Activated naive CD4-positive, alpha-beta T cell treated with anti-CD3 and anti-CD28 coated beads, Interleukin-2, amount 10 ng/mL, durations not matched to agents 5 hours and 36 hours (primary cell): ENCODE data around the gene MOSMO. TPM values are rescaled to one million over a fixed set of nuclear protein-coding genes. Genes with fewer than 3 reads are reported as not detected.

Experiments used
- total RNA-seq, 2 experiments: library from RNA; stranded (reverse); gene quantifications; one replicate each; pipeline ENCODE4 v1.2.3, GENCODE V29; 2021

MOSMO gene
- 10 to 100 TPM; 10.7 to 12.9 TPM for total RNA-seq

GRCh38 chr16:22007509-22008214, at the start of gene MOSMO:
MOSMO (plus strand) TSS chr16:22008111; CDS start chr16:22008302, 191 bp downstream.

GRCh38 chr16:22092143-22092933, 84.4 kb downstream of the MOSMO start, which contains the start of gene VWA3A:
VWA3A (plus strand) TSS chr16:22092541; CDS start chr16:22092638, 97 bp downstream.

Other genes with a start within 250 kb of the MOSMO start
- 100 to 1,000 TPM; 104 to 125 TPM for gene NPIPB4, start 150.4 kb upstream of the MOSMO start, total RNA-seq
- gene UQCRC2, start 54.8 kb upstream of the MOSMO start, total RNA-seq: 100 to 1,000 TPM; 195 to 213 TPM
- gene PDZD9, start 7.0 kb upstream of the MOSMO start, total RNA-seq: not detected
- gene VWA3A, start 84.4 kb downstream of the MOSMO start, total RNA-seq: under 1 TPM in 1 of 2 experiments, not detected in 1; 0.20 TPM
- gene SDR42E2, start 154.4 kb downstream of the MOSMO start, total RNA-seq: under 1 TPM in 1 of 2 experiments, not detected in 1; 0.20 TPM
- gene EEF2K, start 198.2 kb downstream of the MOSMO start, total RNA-seq: 10 to 100 TPM; 24.4 to 25.5 TPM